ENCODE data around the gene MAD2L2.

DNA sequence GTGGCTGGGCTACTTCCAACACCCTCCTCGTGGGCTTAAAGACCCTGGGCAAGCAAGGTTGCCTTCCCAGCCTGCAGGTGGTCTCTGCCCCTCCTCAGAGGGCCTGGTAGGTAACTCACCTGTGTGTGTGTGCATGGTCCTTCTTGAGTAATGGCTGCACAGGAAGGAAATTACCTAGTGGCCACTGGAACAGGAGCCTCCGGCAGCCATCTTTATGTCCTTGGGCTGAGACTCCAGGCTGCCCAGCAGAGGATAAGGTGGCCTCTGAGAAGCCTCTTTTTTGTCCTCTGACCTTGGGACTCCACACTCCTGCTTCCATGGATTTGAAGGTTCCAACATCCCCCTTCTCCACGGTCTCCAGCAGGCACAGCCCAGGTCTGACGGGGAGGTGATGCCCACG lies 30.5 kb upstream of the MAD2L2 start:
- no peak for TF ChIP-seq CTCF (IDR thresholded peaks at IDR 0.05)
- TF ChIP-seq POLR2AphosphoS5 (IDR thresholded peaks at IDR 0.05): no peak
- TF ChIP-seq POLR2A (IDR thresholded peaks at IDR 0.05): no peak

All from upper lobe of left lung (tissue), 4 donors.